GM18519 (cell line): ENCODE measurements around the gene KBTBD12.
"Not testable (repeated sequence)": the region's sequence is repeated elsewhere in the genome, so short reads cannot be mapped to it uniquely, and the experiment has no call there.

Source experiments
- ATAC-seq: cut with Tn5 transposase; IDR thresholded peaks from one replicate; pipeline ENCODE4 v1.9.1; 2021; ENCODE audit warnings: mild to moderate bottlenecking, moderate library complexity; ENCODE audit not compliant: unreplicated experiment, low FRiP score

The KBTBD12 gene

GRCh38 chr3:127915115-127915936, at the start of gene KBTBD12:
KBTBD12 (plus strand) TSS chr3:127915232; CDS start chr3:127923062, 7,830 bp downstream.
- no peak for ATAC-seq

- ATAC-seq = no peak
Observed at GRCh38 chr3:127865941-127866340, 49.1 kb upstream of the KBTBD12 start.

GRCh38 chr3:127867412-127867811, 47.6 kb upstream of the KBTBD12 start:
- ATAC-seq = no peak

GRCh38 chr3:127867986-127868385, 47.0 kb upstream of the KBTBD12 start:
- ATAC-seq = no peak

GRCh38 chr3:127870156-127870555, 44.9 kb upstream of the KBTBD12 start:
- no peak for ATAC-seq

- not testable (repeated sequence) for ATAC-seq
Observed at GRCh38 chr3:127874097-127874496, 40.9 kb upstream of the KBTBD12 start.

- ATAC-seq = no peak
Observed at GRCh38 chr3:127881586-127881985, 33.4 kb upstream of the KBTBD12 start.

- ATAC-seq = no peak
Observed at GRCh38 chr3:127884041-127884440, 31.0 kb upstream of the KBTBD12 start.

- ATAC-seq = no peak
Observed at GRCh38 chr3:127886231-127886955, 28.6 kb upstream of the KBTBD12 start.

- ATAC-seq = no peak
Observed at GRCh38 chr3:127886956-127887231, 28.1 kb upstream of the KBTBD12 start.

GRCh38 chr3:127887321-127887720, 27.7 kb upstream of the KBTBD12 start:
- no peak for ATAC-seq

- ATAC-seq = no peak
Observed at GRCh38 chr3:127888156-127888555, 26.9 kb upstream of the KBTBD12 start.

- no peak for ATAC-seq
Observed at GRCh38 chr3:127888564-127889107, 26.4 kb upstream of the KBTBD12 start.

- ATAC-seq = no peak
Observed at GRCh38 chr3:127889461-127889863, 25.6 kb upstream of the KBTBD12 start.

- ATAC-seq = no peak
Observed at GRCh38 chr3:127889976-127890650, 24.9 kb upstream of the KBTBD12 start.

- ATAC-seq = not testable (repeated sequence)
Observed at GRCh38 chr3:127890651-127891290, 24.3 kb upstream of the KBTBD12 start.

- no peak for ATAC-seq
Observed at GRCh38 chr3:127894481-127894880, 20.6 kb upstream of the KBTBD12 start.

- ATAC-seq = no peak
Observed at GRCh38 chr3:127899200-127899599, 15.8 kb upstream of the KBTBD12 start.

- ATAC-seq = no peak
Observed at GRCh38 chr3:127899766-127900165, 15.3 kb upstream of the KBTBD12 start.

- no peak for ATAC-seq
Observed at GRCh38 chr3:127900536-127900935, 14.5 kb upstream of the KBTBD12 start.

GRCh38 chr3:127902486-127902885, 12.5 kb upstream of the KBTBD12 start:
- no peak for ATAC-seq
